Measurements from ENCODE around the gene C11orf71. TPM values are rescaled to one million over a fixed set of nuclear protein-coding genes. Genes with fewer than 3 reads are reported as not detected.

Gene C11orf71
- total RNA-seq, 6 donors from 2014 or later, result 6.2 to 16.8 (median 8.3) TPM

DNA sequence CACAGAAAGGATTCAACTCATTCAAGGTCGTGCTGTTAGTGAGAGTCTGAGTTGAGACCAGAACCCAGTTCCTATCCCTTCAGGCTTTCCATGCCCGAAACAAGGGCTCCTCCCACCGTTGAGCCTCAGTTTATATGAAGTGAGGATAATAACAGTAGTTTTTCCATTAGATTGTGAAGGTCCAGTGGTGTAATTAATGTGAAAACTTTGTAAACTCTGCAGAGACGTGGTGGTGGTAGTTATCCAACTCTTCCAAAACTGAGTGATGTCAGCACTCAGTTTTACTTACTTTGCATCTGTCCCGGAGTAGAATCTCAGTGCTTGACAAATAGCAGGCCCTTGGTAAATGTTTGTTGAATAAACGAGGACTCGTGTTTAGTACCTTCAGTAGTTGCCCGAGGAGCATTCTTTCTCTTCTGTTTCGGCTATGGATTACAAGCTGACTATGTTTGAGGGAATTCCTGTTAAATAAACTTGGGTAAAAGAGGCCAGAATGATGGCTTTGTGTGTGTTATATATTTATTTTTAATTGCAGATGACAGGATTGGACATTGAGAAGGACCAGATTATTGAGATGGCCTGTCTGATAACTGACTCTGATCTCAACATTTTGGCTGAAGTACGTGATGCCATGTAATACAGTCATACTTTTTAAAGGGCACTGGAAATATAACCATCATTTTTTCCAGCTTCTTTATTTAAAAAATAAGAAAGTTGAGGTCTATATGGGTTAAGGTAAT, 40.0 kb upstream of the C11orf71 start:
- Histone ChIP-seq H3K36me3 (peaks cover 0 to 7% (median 3%) of the 10 kb centered on the region in 4 donors), H3K4me3 (peak overlapping the region; percentile 58 to 99 (median 86)), H3K27me3 (no peaks in the 10 kb centered on the region), H3K27ac (peak overlapping the region; percentile 59 to 87 (median 84)), H3K9me3 (no peaks in the 10 kb centered on the region), H3K4me1 (peaks cover 16 to 20% (median 18%) of the 10 kb centered on the region in 4 donors)
- TF ChIP-seq CTCF (IDR thresholded peaks at IDR 0.05) (no peak), POLR2AphosphoS5 (IDR thresholded peaks at IDR 0.05) (no peak), EP300 (IDR thresholded peaks at IDR 0.05) (no peak), POLR2A (IDR thresholded peaks at IDR 0.05) (no peak)
- WGBS, 2 donors, result 23 to 25% methylated on average over 8 to 10 of the region's 10 CpGs
- DNase-seq (no peak), ATAC-seq (ENCODE audit: low FRiP score in 2 of 2) (peak in 1 of 2 donors; percentile 0)

- no peaks in the 10 kb centered on the region for H3K9me3 ChIP-seq
- WGBS, 2 donors, result 0 to 1% methylated on average over 23 to 51 of the region's 64 CpGs
- peaks cover 0 to 6% (median 2%) of the 10 kb centered on the region in 4 donors for H3K36me3 ChIP-seq
- peak; percentile 97 to 98 for DNase-seq
- H3K27ac ChIP-seq, result peak within 1 kb of the TSS; percentile 59 to 87 (median 84)
- H3K4me1 ChIP-seq, result peaks cover 16 to 20% (median 18%) of the 10 kb centered on the region in 4 donors
- peak within 1 kb of the TSS; percentile 58 to 99 (median 86) for H3K4me3 ChIP-seq
- no peaks in the 10 kb centered on the region for H3K27me3 ChIP-seq
- TF ChIP-seq EP300 (IDR thresholded peaks at IDR 0.05), result no peak
- peak in 3 of 4 donors; percentile 44 to 87 (median 74) for TF ChIP-seq POLR2A (IDR thresholded peaks at IDR 0.05)
- peak; percentile 84 to 91 for TF ChIP-seq POLR2AphosphoS5 (IDR thresholded peaks at IDR 0.05)
- TF ChIP-seq CTCF (IDR thresholded peaks at IDR 0.05), result peak in 4 of 6 experiments; percentile 34 to 59 (median 51)
- ATAC-seq (ENCODE audit: low FRiP score in 2 of 2), result peak; percentile 98 to 99
These were observed 39.2 kb upstream of the C11orf71 start, which contains the start of gene REXO2 for GRCh38 chr11:114439229-114440120. Gene REXO2, plus strand, starts transcription at chr11:114439467. Its CDS starts 62 bp downstream, at chr11:114439529.

DNA sequence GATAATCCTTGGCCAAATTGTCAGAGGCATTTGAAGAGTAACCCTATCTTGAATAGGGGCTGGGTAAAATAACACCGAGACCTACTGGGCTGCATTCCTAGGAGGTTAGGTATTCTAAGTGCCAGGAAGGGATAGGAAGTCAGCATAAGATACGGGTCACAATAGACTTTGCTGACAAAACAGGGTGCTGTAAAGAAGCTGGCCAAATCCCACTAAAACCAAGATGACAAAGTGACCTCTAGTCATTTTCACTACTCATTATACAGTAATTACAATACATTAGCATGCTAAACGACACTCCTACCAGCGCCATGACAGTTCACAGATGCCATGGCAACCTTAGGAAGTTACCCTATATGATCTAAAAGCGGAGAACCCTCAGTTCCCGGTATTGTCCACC, 38.0 kb upstream of the C11orf71 start:
- whole genome bisulfite sequencing, 2 donors, result 61 to 69% methylated on average over 6 of the region's 6 CpGs
- H3K27ac ChIP-seq, result peak overlapping the region; percentile 59 to 87 (median 84)
- no peaks in the 10 kb centered on the region for H3K36me3 ChIP-seq
- H3K27me3 ChIP-seq, result no peaks in the 10 kb centered on the region
- no peak for TF ChIP-seq EP300 (IDR thresholded peaks at IDR 0.05)
- no peak for TF ChIP-seq POLR2A (IDR thresholded peaks at IDR 0.05)
- no peak for TF ChIP-seq CTCF (IDR thresholded peaks at IDR 0.05)
- TF ChIP-seq POLR2AphosphoS5 (IDR thresholded peaks at IDR 0.05), result no peak
- H3K4me3 ChIP-seq, result no peak overlapping the region
- no peaks in the 10 kb centered on the region for H3K9me3 ChIP-seq
- peaks cover 16 to 20% (median 18%) of the 10 kb centered on the region in 4 donors for H3K4me1 ChIP-seq
- no peak for DNase-seq
- ATAC-seq (ENCODE audit: low FRiP score in 2 of 2), result no peak

GRCh38 chr11:114433376-114433775, 33.1 kb upstream of the C11orf71 start:
- Histone ChIP-seq H3K27ac (no peak overlapping the region), H3K27me3 (no peaks in the 10 kb centered on the region), H3K4me1 (peaks cover 0 to 4% (median under 1%) of the 10 kb centered on the region in 4 donors), H3K36me3 (no peaks in the 10 kb centered on the region), H3K9me3 (no peaks in the 10 kb centered on the region), H3K4me3 (no peak overlapping the region)
- 60 to 64% methylated on average over 4 of the region's 4 CpGs for WGBS, 2 donors
- TF ChIP-seq CTCF (IDR thresholded peaks at IDR 0.05) (no peak), POLR2AphosphoS5 (IDR thresholded peaks at IDR 0.05) (no peak), EP300 (IDR thresholded peaks at IDR 0.05) (no peak), POLR2A (IDR thresholded peaks at IDR 0.05) (no peak)
- no peak for DNase-seq
- no peak for ATAC-seq (ENCODE audit: low FRiP score in 2 of 2)
